K562 (cell line): ENCODE data around the gene ZSCAN12. TPM values are rescaled to one million over a fixed set of nuclear protein-coding genes. Genes with fewer than 3 reads are reported as not detected.
A peak's percentile ranks its signal among the peaks of the same experiment; 100 is the strongest.

Source experiments
- ATF4 ChIP-seq: fragments of 450-650 bp; formaldehyde crosslinking; IDR thresholded peaks from 2 replicates; pipeline ENCODE4 v1.4.0; 2022; ENCODE audit warnings: mild to moderate bottlenecking, moderate library complexity
- BRD4 ChIP-seq: fragments of 200-600 bp; sonication (generic); IDR thresholded peaks from 2 replicates; pipeline ENCODE4 v1.6.1; 2017; ENCODE audit warnings: inconsistent platforms
- BRD9 ChIP-seq: fragments of 450-650 bp; IDR thresholded peaks from 2 replicates; pipeline ENCODE4 v1.6.1; 2018; ENCODE audit warnings: low read depth; ENCODE audit not compliant: partially characterized antibody
- CEBPB ChIP-seq: fragments of 450-650 bp; IDR thresholded peaks from 2 replicates; pipeline ENCODE4 v1.6.1; 2016; ENCODE audit warnings: missing genetic modification characterization, missing compliant biosample characterization
- CEBPG ChIP-seq, 3 experiments: fragments of 200-800 bp in 1 of 3; sonication (Bioruptor generic) in 1 of 3; sonication (generic) in 1 of 3; formaldehyde crosslinking in 1 of 3; IDR thresholded peaks in 2 of 3; conservative IDR thresholded peaks in 1 of 3; 2 replicates each; pipeline versions ENCODE4 v1.6.1 to v1.8.0; 2016 to 2022; ENCODE audit warnings: missing compliant biosample characterization in 2 of 3, missing genetic modification characterization in 2 of 3, mild to moderate bottlenecking in 1 of 3, missing genetic modification reagents in 1 of 3
- CHD2 ChIP-seq: IDR thresholded peaks from 2 replicates; pipeline ENCODE4 v1.6.1; 2011; ENCODE audit warnings: low read depth, low read length
- DEAF1 ChIP-seq: fragments of 450-650 bp; formaldehyde crosslinking; IDR thresholded peaks from 2 replicates; pipeline ENCODE4 v1.4.0; 2020; ENCODE audit warnings: mild to moderate bottlenecking, moderate library complexity
- FIP1L1 ChIP-seq: fragments of 200-400 bp; formaldehyde crosslinking; IDR thresholded peaks from 2 replicates; pipeline ENCODE4 v1.6.1; 2018; ENCODE audit warnings: mild to moderate bottlenecking, low read depth, low read length; ENCODE audit not compliant: poor library complexity, severe bottlenecking
- KDM1A ChIP-seq, 2 experiments: fragments of 450-650 bp; IDR thresholded peaks; 2 replicates each; pipeline ENCODE4 v1.6.1; 2016; ENCODE audit warnings: mild to moderate bottlenecking in 2 of 2
- NONO ChIP-seq, 2 experiments: fragments of 200-400 bp in 1 of 2; fragments of 450-650 bp in 1 of 2; formaldehyde crosslinking in 1 of 2; IDR thresholded peaks; 2 replicates each; pipeline ENCODE4 v1.6.1; 2017; ENCODE audit warnings: low read depth in 2 of 2, mild to moderate bottlenecking in 2 of 2, moderate library complexity in 2 of 2, low read length in 1 of 2
- PHF8 ChIP-seq: fragments of 200-600 bp; sonication (generic); IDR thresholded peaks from 2 replicates; pipeline ENCODE4 v1.6.1; 2012; ENCODE audit warnings: mixed run types, mild to moderate bottlenecking, inconsistent platforms, low read length, moderate library complexity, borderline replicate concordance
- PRDM10 ChIP-seq: fragments of 450-650 bp; IDR thresholded peaks from 2 replicates; pipeline ENCODE4 v1.6.1; 2018; ENCODE audit not compliant: partially characterized antibody
- PURB ChIP-seq: sonication (generic); formaldehyde crosslinking; IDR thresholded peaks from 2 replicates; pipeline ENCODE4 v1.9.0; 2021; ENCODE audit warnings: low read depth, mild to moderate bottlenecking, missing genetic modification reagents
- SMARCA5 ChIP-seq: fragments of 450-650 bp; IDR thresholded peaks from 2 replicates; pipeline ENCODE4 v1.6.1; 2016
- SMARCE1 ChIP-seq: fragments of 450-650 bp; IDR thresholded peaks from 2 replicates; pipeline ENCODE4 v1.7.1; 2016; ENCODE audit warnings: mild to moderate bottlenecking
- SMC3 ChIP-seq: conservative IDR thresholded peaks from 2 replicates; pipeline ENCODE4 v1.6.1; 2011; ENCODE audit warnings: low read depth, low read length, improper control_type of control experiment; ENCODE audit not compliant: insufficient read depth
- SP1 ChIP-seq: sonication (generic); formaldehyde crosslinking; IDR thresholded peaks from 2 replicates; pipeline ENCODE4 v1.8.1; 2022; ENCODE audit warnings: mild to moderate bottlenecking, missing genetic modification reagents
- TCF3 ChIP-seq: sonication (generic); formaldehyde crosslinking; IDR thresholded peaks from 2 replicates; pipeline ENCODE4 v1.4.0; 2020; ENCODE audit warnings: mild to moderate bottlenecking, missing genetic modification reagents
- ZFX ChIP-seq: sonication (generic); formaldehyde crosslinking; IDR thresholded peaks from 2 replicates; pipeline ENCODE4 v1.8.0; 2022; ENCODE audit warnings: mild to moderate bottlenecking, missing genetic modification reagents, moderate library complexity
- ZKSCAN8 ChIP-seq: fragments of 200-800 bp; sonication (Bioruptor generic); IDR thresholded peaks from 2 replicates; pipeline ENCODE4 v1.6.1; 2016; ENCODE audit warnings: missing genetic modification characterization, missing compliant biosample characterization
- ZNF143 ChIP-seq: sonication (generic); formaldehyde crosslinking; IDR thresholded peaks from 2 replicates; pipeline ENCODE4 v1.9.0; 2022; ENCODE audit warnings: mild to moderate bottlenecking, missing genetic modification reagents
- ZNF316 ChIP-seq: fragments of 450-650 bp; IDR thresholded peaks from 2 replicates; pipeline ENCODE4 v1.6.1; 2016
- polyA plus RNA-seq, 8 experiments: library from polyadenylated mRNA; depleted of rRNA in 4 of 8; stranded (reverse) in 5 of 8; unstranded in 3 of 8; fragments of >200 nt; fragmentation: Nextera tagmentation in 2 of 8; fragmentation: Illumina TruSeq in 1 of 8; extraction: Ambion mirVana in 2 of 8; extraction: Trizol in 1 of 8; gene quantifications; 2 replicates each; pipeline versions ENCODE4 v1.2.1 to v1.2.3, GENCODE V29; 2011 to 2014; ENCODE audit warnings: inconsistent platforms in 1 of 8, missing spikeins in 1 of 8
- total RNA-seq, 7 experiments: library from RNA; depleted of rRNA in 6 of 7; stranded (reverse); fragments of >200 nt in 6 of 7; fragmentation: Illumina TruSeq in 2 of 7; extraction: Trizol in 2 of 7; gene quantifications; 2 replicates each; pipeline versions ENCODE4 v1.2.1 to v1.2.3, GENCODE V29; 2011 to 2021; ENCODE audit warnings: low replicate concordance in 1 of 7

ZSCAN12 gene
- total and polyA plus RNA-seq, 9 of the 15 experiments (the other 6 are each of a cell fraction or from before 2014, with no cell fraction given) = 2.5 to 19.6 (median 12.5) TPM

GRCh38 chr6:28355743-28356665, 43.5 kb downstream of the ZSCAN12 start (continued):
- peak; percentile 70; the same call in 1 of the 2 replicates for TF ChIP-seq BRD4
- peak; percentile 54 for TF ChIP-seq ZFX (CRISPR knock-in tag)
- peak; percentile 67 for TF ChIP-seq ZNF316
- peak; percentile 67 for TF ChIP-seq DEAF1 (CRISPR knock-in tag)
- TF ChIP-seq ATF4 (CRISPR knock-in tag) = peak; percentile 50; the same call in 1 of the 2 replicates
- TF ChIP-seq KDM1A (IDR thresholded peaks at IDR 0.05) = no peak
- TF ChIP-seq CEBPB = no peak
- peak; percentile 51 for TF ChIP-seq PRDM10
- TF ChIP-seq ZKSCAN8 (CRISPR knock-in tag) = no peak
- TF ChIP-seq NONO (IDR thresholded peaks at IDR 0.05; ENCODE audit: low read depth in 2 of 2, low read length in 1 of 2) = 0 out of 4 replicates have a peak, but pooled peaks of 1 of the 2 experiments have one; percentile 8
- TF ChIP-seq TCF3 (CRISPR knock-in tag) = peak; percentile 38
- TF ChIP-seq ZNF143 (CRISPR knock-in tag) = no peak
- peak; percentile 96 for TF ChIP-seq BRD9
- peak; percentile 35; the same call in 1 of the 2 replicates for TF ChIP-seq SMARCE1
- TF ChIP-seq SMARCA5 = 0 out of 2 replicates have a peak, but pooled peaks have one; percentile 34
- no peak for TF ChIP-seq FIP1L1
- peak; percentile 61 for TF ChIP-seq SP1 (CRISPR knock-in tag)
- no peak for TF ChIP-seq PURB (CRISPR knock-in tag)
- peak; percentile 28; the same call in 1 of the 2 replicates for TF ChIP-seq PHF8
- TF ChIP-seq CEBPG (CRISPR knock-in tag; IDR thresholded peaks at IDR 0.05) = peak; percentile 29
- peak in 1 of 2 experiments; percentile 44; a peak in 1 of 4 replicates for TF ChIP-seq CEBPG (tag; conservative IDR thresholded peaks at IDR 0.05 in 1 of 2, IDR thresholded peaks at IDR 0.05 in 1 of 2)
- peak; percentile 88 for TF ChIP-seq SMC3
- TF ChIP-seq CHD2 = no peak
